H1 (cell line): ENCODE measurements around the gene PLAU. TPM values are rescaled to one million over a fixed set of nuclear protein-coding genes. Genes with fewer than 3 reads are reported as not detected.

ENCODE experiments used
- CTCF ChIA-PET: fragments of 300-600 bp; sonication (Branson Sonifier 250); formaldehyde crosslinking; loops from one replicate; lab custom pipeline; 2021; ENCODE audit not compliant: partially characterized antibody; lab: Charles Lee
- POLR2A ChIA-PET: fragments of 300-600 bp; sonication (Branson Sonifier 250); formaldehyde crosslinking; loops from one replicate; lab custom pipeline; 2021; ENCODE audit warnings: inconsistent platforms; ENCODE audit not compliant: partially characterized antibody; lab: Charles Lee
- DNase-seq, 2 experiments: peaks; one replicate each; pipeline versions ENCODE4 v3.0.0 to v3.0.0-alpha.2; 2010 to 2022; ENCODE audit warnings: low spot score in 2 of 2, low read depth in 1 of 2, mixed read lengths in 1 of 2
- FAIRE-seq: peaks from 2 replicates; lab custom pipeline; 2011; peaks lifted over from hg19 to GRCh38; lab: Jason Lieb, UNC
- H2AFZ ChIP-seq: 2 replicates; pipeline ENCODE4 v1.8.1; 2012; ENCODE audit warnings: low read length, inconsistent platforms
- H2AK5ac ChIP-seq: 2 replicates; pipeline ENCODE4 v1.6.1; 2013; ENCODE audit warnings: low read depth, low read length
- H2BK120ac ChIP-seq: replicated peaks from 2 replicates; pipeline ENCODE3; 2013; ENCODE audit warnings: low read depth, low read length, inconsistent platforms
- H2BK12ac ChIP-seq: 2 replicates; pipeline ENCODE4 v1.6.1; 2013; ENCODE audit warnings: low read depth, low read length
- H2BK15ac ChIP-seq: 2 replicates; pipeline ENCODE4 v1.6.1; 2013; ENCODE audit warnings: low read length
- H2BK20ac ChIP-seq: 2 replicates; pipeline ENCODE4 v1.6.1; 2013; ENCODE audit warnings: low read length
- H2BK5ac ChIP-seq: 2 replicates; pipeline ENCODE4 v1.6.1; 2013; ENCODE audit warnings: low read depth, low read length
- H3K14ac ChIP-seq: 2 replicates; pipeline ENCODE4 v1.6.1; 2013; ENCODE audit warnings: inconsistent platforms; ENCODE audit not compliant: insufficient read length
- H3K18ac ChIP-seq: 2 replicates; pipeline ENCODE4 v1.6.1; 2013; ENCODE audit warnings: low read length; ENCODE audit errors: extremely low read depth
- H3K23ac ChIP-seq: 2 replicates; pipeline ENCODE4 v1.6.1; 2013; ENCODE audit warnings: inconsistent platforms; ENCODE audit not compliant: insufficient read length
- H3K23me2 ChIP-seq: 2 replicates; pipeline ENCODE4 v1.6.1; 2013; ENCODE audit warnings: low read depth, low read length
- H3K27ac ChIP-seq: 2 replicates; pipeline ENCODE4 v1.6.1; 2011; ENCODE audit warnings: low read depth, low read length, inconsistent platforms
- H3K27me3 ChIP-seq, 4 experiments: replicated peaks in 1 of 4; 1 replicate in 1 of 4; 2 replicates in 3 of 4; pipeline versions ENCODE4 v1.6.1 to v1.8.1; 2011 to 2013; ENCODE audit warnings: low read length in 3 of 4, mild to moderate bottlenecking in 3 of 4, inconsistent platforms in 2 of 4, mixed read lengths in 2 of 4, moderate library complexity in 1 of 4; ENCODE audit not compliant: control insufficient read depth in 3 of 4, insufficient read depth in 3 of 4; ENCODE audit errors: extremely low read depth in 1 of 4
- H3K36me3 ChIP-seq, 4 experiments: 2 replicates each; pipeline versions ENCODE4 v1.6.1 to v1.8.1; 2011 to 2013; ENCODE audit warnings: mild to moderate bottlenecking in 4 of 4, low read length in 3 of 4, moderate library complexity in 2 of 4, control low read depth in 1 of 4, inconsistent platforms in 1 of 4; ENCODE audit not compliant: insufficient read depth in 4 of 4, control insufficient read depth in 2 of 4
- H3K4ac ChIP-seq: replicated peaks from 2 replicates; pipeline ENCODE3; 2013; ENCODE audit warnings: low read length, low read depth, mixed read lengths, inconsistent platforms; ENCODE audit not compliant: insufficient read length
- H3K4me1 ChIP-seq, 4 experiments: replicated peaks in 1 of 4; 1 replicate in 1 of 4; 2 replicates in 3 of 4; pipeline versions ENCODE4 v1.6.1 to v1.8.1; 2011 to 2013; ENCODE audit warnings: low read length in 3 of 4, inconsistent platforms in 2 of 4, mixed read lengths in 1 of 4; ENCODE audit not compliant: insufficient read depth in 4 of 4, control insufficient read depth in 3 of 4
- H3K4me2 ChIP-seq, 2 experiments: 2 replicates each; pipeline versions ENCODE4 v1.6.1 to v1.8.1; 2011 to 2013; ENCODE audit warnings: low read depth in 2 of 2, low read length in 2 of 2, control low read depth in 1 of 2, inconsistent platforms in 1 of 2, mild to moderate bottlenecking in 1 of 2; ENCODE audit not compliant: insufficient read depth in 1 of 2
- H3K4me3 ChIP-seq, 4 experiments: fragments of 200-600, 300-600 bp in 1 of 4; sonication (generic), shearing (Covaris generic), sonication (Bioruptor Twin) in 1 of 4; 2 replicates each; pipeline versions ENCODE4 v1.5.1 to v1.8.1; 2011 to 2016; ENCODE audit warnings: low read length in 4 of 4, low read depth in 3 of 4, control low read depth in 2 of 4, inconsistent platforms in 2 of 4, mild to moderate bottlenecking in 2 of 4, mixed read lengths in 1 of 4, moderate library complexity in 1 of 4; ENCODE audit not compliant: insufficient read depth in 2 of 4; ENCODE audit errors: extremely low read depth in 1 of 4
- H3K56ac ChIP-seq: replicated peaks from 2 replicates; pipeline ENCODE3; 2013; ENCODE audit warnings: low read depth, mild to moderate bottlenecking, mixed read lengths, low read length, inconsistent platforms; ENCODE audit not compliant: insufficient read length
- H3K79me1 ChIP-seq: 2 replicates; pipeline ENCODE4 v1.6.1; 2013; ENCODE audit warnings: low read depth, low read length, control low read depth
- H3K79me2 ChIP-seq, 2 experiments: 2 replicates each; pipeline versions ENCODE4 v1.6.1 to v1.8.1; 2012 to 2013; ENCODE audit warnings: low read length in 2 of 2, mild to moderate bottlenecking in 2 of 2, inconsistent platforms in 1 of 2; ENCODE audit not compliant: insufficient read depth in 2 of 2, control insufficient read depth in 1 of 2
- H3K9ac ChIP-seq, 4 experiments: replicated peaks in 1 of 4; 1 replicate in 1 of 4; 2 replicates in 3 of 4; pipeline versions ENCODE4 v1.6.1 to v1.8.1; 2011 to 2013; ENCODE audit warnings: low read depth in 3 of 4, low read length in 3 of 4, control low read depth in 2 of 4, mild to moderate bottlenecking in 2 of 4, moderate library complexity in 2 of 4, inconsistent platforms in 1 of 4; ENCODE audit errors: extremely low read depth in 1 of 4
- H3K9me3 ChIP-seq, 2 experiments: 2 replicates each; pipeline versions ENCODE4 v1.6.1 to v1.8.1; 2012 to 2013; ENCODE audit warnings: mild to moderate bottlenecking in 2 of 2, moderate library complexity in 2 of 2, control low read depth in 1 of 2, inconsistent platforms in 1 of 2, low read depth in 1 of 2, low read length in 1 of 2, mixed read lengths in 1 of 2; ENCODE audit not compliant: insufficient read depth in 2 of 2
- H4K20me1 ChIP-seq, 2 experiments: replicated peaks in 1 of 2; 2 replicates each; pipeline versions ENCODE3 to v1.8.1; 2011 to 2013; ENCODE audit warnings: inconsistent platforms in 2 of 2, low read length in 2 of 2, mild to moderate bottlenecking in 1 of 2; ENCODE audit not compliant: insufficient read depth in 2 of 2, control insufficient read depth in 1 of 2
- H4K5ac ChIP-seq: 2 replicates; pipeline ENCODE4 v1.6.1; 2013; ENCODE audit warnings: low read length, low read depth, mixed read lengths, inconsistent platforms; ENCODE audit not compliant: insufficient read length
- H4K8ac ChIP-seq: 2 replicates; pipeline ENCODE4 v1.8.0; 2013; ENCODE audit warnings: mild to moderate bottlenecking, moderate library complexity, low read length, inconsistent platforms; ENCODE audit not compliant: insufficient read depth; ENCODE audit errors: extremely low read depth
- H4K91ac ChIP-seq: replicated peaks from 2 replicates; pipeline ENCODE3; 2013; ENCODE audit warnings: low read length, mixed read lengths, inconsistent platforms; ENCODE audit not compliant: insufficient read length
- ASH2L ChIP-seq: fragments of 200-600, 300-600 bp; sonication (generic); IDR thresholded peaks from one replicate; pipeline ENCODE4 v1.7.1; 2017; ENCODE audit warnings: low read length
- CBX8 ChIP-seq: fragments of 300-800, 300-1000 bp; sonication (generic); IDR thresholded peaks from 2 replicates; pipeline ENCODE4 v1.7.1; 2016; ENCODE audit warnings: low read depth, low read length, borderline replicate concordance
- CHD2 ChIP-seq: IDR thresholded peaks from 2 replicates; pipeline ENCODE4 v1.6.1; 2012; ENCODE audit warnings: low read length, improper control_type of control experiment
- GABPA ChIP-seq: IDR thresholded peaks from 2 replicates; pipeline ENCODE4 v1.6.1; 2011; ENCODE audit warnings: mild to moderate bottlenecking, low read length, moderate library complexity, borderline replicate concordance; ENCODE audit not compliant: insufficient read depth
- JUN ChIP-seq: IDR thresholded peaks from 2 replicates; pipeline ENCODE4 v1.6.1; 2011; ENCODE audit warnings: low read depth, mild to moderate bottlenecking, improper control_type of control experiment, low read length
- KDM5A ChIP-seq: fragments of 200-600 bp; IDR thresholded peaks from 2 replicates; pipeline ENCODE4 v1.7.1; 2012; ENCODE audit warnings: mild to moderate bottlenecking, low read length, inconsistent platforms, mixed read lengths
- RAD21 ChIP-seq, 2 experiments: IDR thresholded peaks in 1 of 2; conservative IDR thresholded peaks in 1 of 2; 2 replicates each; pipeline ENCODE4 v1.6.1; 2011; ENCODE audit warnings: low read depth in 2 of 2, low read length in 2 of 2, improper control_type of control experiment in 1 of 2, inconsistent platforms in 1 of 2, mild to moderate bottlenecking in 1 of 2, moderate library complexity in 1 of 2
- SIX5 ChIP-seq: IDR thresholded peaks from 2 replicates; pipeline ENCODE4 v1.6.1; 2011; ENCODE audit warnings: mild to moderate bottlenecking, low read depth, low read length
- TAF1 ChIP-seq: IDR thresholded peaks from 2 replicates; pipeline ENCODE4 v1.6.1; 2011; ENCODE audit warnings: mild to moderate bottlenecking, low read depth, low read length
- TCF12 ChIP-seq: IDR thresholded peaks from 2 replicates; pipeline ENCODE4 v1.6.1; 2011; ENCODE audit warnings: low read depth, mild to moderate bottlenecking, low read length
- WGBS, 2 experiments: shearing (Covaris generic) in 1 of 2; methylation state at CpG; one replicate each; pipeline versions ENCODE4 v1.1.6 to v1.1.7; 2013 to 2015; ENCODE audit warnings: low lambda C conversion rate in 2 of 2, mixed read lengths in 2 of 2, inconsistent platforms in 1 of 2, low coverage in 1 of 2, missing lambda C conversion rate in 1 of 2; ENCODE audit not compliant: insufficient replicate concordance in 2 of 2, insufficient coverage in 1 of 2, insufficient read length in 1 of 2; ENCODE audit errors: extremely low coverage in 1 of 2, missing lambda C conversion rate in 1 of 2; 5-methylcytosine and 5-hydroxymethylcytosine counted together
- polyA plus RNA-seq, 7 experiments: library from polyadenylated mRNA; depleted of rRNA in 3 of 7; stranded (reverse) in 5 of 7; unstranded in 2 of 7; fragments of >200 nt in 5 of 7; fragments of 200-250 nt in 2 of 7; gene quantifications; 1 replicate in 5 of 7; 2 replicates in 1 of 7; 4 replicates in 1 of 7; pipeline versions ENCODE4 v1.2.1 to v1.2.3, GENCODE V29; 2011 to 2013; ENCODE audit warnings: missing spikeins in 2 of 7, mixed read lengths in 2 of 7
- total RNA-seq: library from RNA; stranded (reverse); fragmentation: NEBNext Ultra II Directional; extraction: Animal tissue kit (Norgen Biotek cat#: 25700); gene quantifications from 2 replicates; pipeline ENCODE4 v1.2.1, GENCODE V29; 2021
- TF ChIP-seq, protein P1 (sequence below): IDR thresholded peaks from 2 replicates; pipeline ENCODE4 v1.6.1; 2012; ENCODE audit warnings: inconsistent platforms

PLAU gene
- total and polyA plus RNA-seq, 2 of the 8 experiments (the other 6 are each of a cell fraction or from before 2014, with no cell fraction given) = 16.2 to 26.1 TPM

- no peak overlapping the region for H3K27ac ChIP-seq
- peak; percentile 93 to 96 for TF ChIP-seq RAD21 (IDR thresholded peaks at IDR 0.05 in 1 of 2, conservative IDR thresholded peaks at IDR 0.05 in 1 of 2; ENCODE audit: low read depth in 2 of 2, low read length in 2 of 2)
- no peak for TF ChIP-seq CBX8
- no peak for TF ChIP-seq TCF12
- no peak for TF ChIP-seq CHD2
- TF ChIP-seq ASH2L = peak; percentile 45
- peak; percentile 53; the same call in 1 of the 2 replicates for TF ChIP-seq TAF1
- TF ChIP-seq, protein P1, sequence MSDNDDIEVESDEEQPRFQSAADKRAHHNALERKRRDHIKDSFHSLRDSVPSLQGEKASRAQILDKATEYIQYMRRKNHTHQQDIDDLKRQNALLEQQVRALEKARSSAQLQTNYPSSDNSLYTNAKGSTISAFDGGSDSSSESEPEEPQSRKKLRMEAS = peak; percentile 56
- TF ChIP-seq KDM5A = no peak
- TF ChIP-seq JUN = no peak
- TF ChIP-seq GABPA = peak; percentile 70; the same call in 1 of the 2 replicates
- TF ChIP-seq SIX5 = no peak
Measured at GRCh38 chr10:73940634-73941221, 29.8 kb downstream of the PLAU start.

More at GRCh38 chr10:73940634-73941221, 29.8 kb downstream of the PLAU start:
- POLR2A ChIA-PET = interaction anchor here (0.8 to 5.1 kb wide), 11 partner anchors 13 to 197 kb away, joined by 3 to 25 read pairs (median 4); partner anchors contain the start of gene VCL
- Histone ChIP-seq H2BK12ac (peak overlapping the region; percentile 45; the same call in 1 of the 2 replicates), H3K14ac (no peak overlapping the region), H4K20me1 (no peaks in the 10 kb centered on the region), H2BK20ac (peak overlapping the region; percentile 13; the same call in 1 of the 2 replicates), H2BK5ac (no peak overlapping the region), H4K8ac (peak overlapping the region; percentile 71; the same call in 1 of the 2 replicates), H3K23me2 (no peaks in the 10 kb centered on the region), H3K9ac (peak overlapping the region in 1 of 4 experiments; percentile 38; a peak in 2 of 7 replicates), H3K4me1 (peaks cover 0 to 4% (median 2%) of the 10 kb centered on the region in 4 experiments; a peak in 3 of 7 replicates), H3K27me3 (0 out of 7 replicates have a peak, but pooled peaks cover 0 to 2% (median 0%) of the 10 kb centered on the region in 4 experiments), H2BK120ac (no peak overlapping the region), H3K23ac (no peak overlapping the region), H4K91ac (peak overlapping the region; percentile 64), H2AK5ac (no peak overlapping the region), H3K4me3 (0 out of 8 replicates have a peak overlapping the region, but pooled peaks of 1 of the 4 experiments have one; percentile 19), H3K18ac (no peak overlapping the region; the same call in 1 of the 2 replicates), H2BK15ac (no peak overlapping the region), H3K79me2 (no peaks in the 10 kb centered on the region), H3K9me3 (peaks cover 9 to 12% of the 10 kb centered on the region in 2 experiments; a peak in 3 of 4 replicates), H3K79me1 (no peaks in the 10 kb centered on the region), H4K5ac (no peak overlapping the region), H3K4me2 (peak overlapping the region in 1 of 2 experiments; percentile 32; a peak in 2 of 4 replicates), H3K36me3 (no peaks in the 10 kb centered on the region), H3K4ac (no peak overlapping the region), H2AFZ (peak overlapping the region; percentile 93), H3K56ac (no peak overlapping the region)
- WGBS, 2 experiments = 18% methylated on average over 24 of the region's 28 CpGs; no CpG with 5 or more reads in 1 of the 2 experiments
- peak in 1 of 2 experiments; percentile 96 for DNase-seq
- FAIRE-seq = no peak
- CTCF ChIA-PET = interaction anchor here (0.5 to 21.6 kb wide), 41 partner anchors 10 to 231 kb away, joined by 3 to 681 read pairs (median 5); partner anchors contain the start of gene PLAU
